Activated CD4-positive, alpha-beta T cell treated with anti-CD3 and anti-CD28 coated beads for 1 hour (primary cell): ENCODE measurements around the gene PTPN14.

Experiments
- DNase-seq: peaks from one replicate; pipeline ENCODE4 v3.0.0-alpha.2; 2020

The PTPN14 gene

GRCh38 chr1:214449371-214449770 lies 102.0 kb downstream of the PTPN14 start:
- no peak for DNase-seq

- no peak for DNase-seq
Measured at GRCh38 chr1:214448536-214448935, 102.9 kb downstream of the PTPN14 start.

- DNase-seq = no peak
Measured at GRCh38 chr1:214447557-214447871, 103.9 kb downstream of the PTPN14 start.

GRCh38 chr1:214446772-214447556 lies 104.4 kb downstream of the PTPN14 start:
- no peak for DNase-seq

GRCh38 chr1:214445831-214446614 lies 105.4 kb downstream of the PTPN14 start:
- DNase-seq = no peak

- no peak for DNase-seq
Measured at GRCh38 chr1:214445199-214445598, 106.2 kb downstream of the PTPN14 start.

GRCh38 chr1:214444182-214444939 lies 107.0 kb downstream of the PTPN14 start:
- no peak for DNase-seq

- no peak for DNase-seq
Measured at GRCh38 chr1:214441119-214441518, 110.3 kb downstream of the PTPN14 start.

GRCh38 chr1:214440219-214440965 lies 111.0 kb downstream of the PTPN14 start:
- no peak for DNase-seq

GRCh38 chr1:214439352-214440119 lies 111.9 kb downstream of the PTPN14 start:
- no peak for DNase-seq

GRCh38 chr1:214438530-214438929 lies 112.9 kb downstream of the PTPN14 start:
- no peak for DNase-seq

GRCh38 chr1:214438075-214438474 lies 113.3 kb downstream of the PTPN14 start:
- DNase-seq = no peak

GRCh38 chr1:214435867-214436266 lies 115.5 kb downstream of the PTPN14 start:
- no peak for DNase-seq

- DNase-seq = no peak
Measured at GRCh38 chr1:214432245-214432644, 119.2 kb downstream of the PTPN14 start.

GRCh38 chr1:214429951-214430770 lies 121.2 kb downstream of the PTPN14 start:
- no peak for DNase-seq

- peak; percentile 22 for DNase-seq
Measured at GRCh38 chr1:214427871-214428277, 123.5 kb downstream of the PTPN14 start.

- DNase-seq = no peak
Measured at GRCh38 chr1:214426426-214426812, 125.0 kb downstream of the PTPN14 start.

- DNase-seq = no peak
Measured at GRCh38 chr1:214425716-214426425, 125.5 kb downstream of the PTPN14 start.

- DNase-seq = no peak
Measured at GRCh38 chr1:214425101-214425500, 126.3 kb downstream of the PTPN14 start.

GRCh38 chr1:214423045-214423444 lies 128.4 kb downstream of the PTPN14 start:
- DNase-seq = no peak
